IPS-NIHi11 (cell line): ENCODE data around the gene WDR33.

Source experiments
- DNase-seq: peaks from one replicate; pipeline ENCODE4 v3.0.0; 2012; ENCODE audit warnings: mixed read lengths, low spot score

WDR33 gene

GRCh38 chr2:127655209-127656073, 155.5 kb downstream of the WDR33 start:
- DNase-seq, result no peak

- no peak for DNase-seq
Observed at GRCh38 chr2:127654838-127655175, 156.2 kb downstream of the WDR33 start.

GRCh38 chr2:127654084-127654837, 156.7 kb downstream of the WDR33 start:
- DNase-seq, result no peak

- DNase-seq, result no peak
Observed at GRCh38 chr2:127653421-127654083, 157.4 kb downstream of the WDR33 start.

- DNase-seq, result no peak
Observed at GRCh38 chr2:127652786-127653357, 158.1 kb downstream of the WDR33 start.

- DNase-seq, result no peak
Observed at GRCh38 chr2:127651971-127652550, 158.9 kb downstream of the WDR33 start.

- DNase-seq, result no peak
Observed at GRCh38 chr2:127651381-127651809, 159.6 kb downstream of the WDR33 start.
